WTC11 (cell line): ENCODE results near the gene IRAK2.

Experiments
- ESRRA ChIP-seq: sonication (generic); formaldehyde crosslinking; IDR thresholded peaks from 2 replicates; pipeline ENCODE4 v1.8.1; 2022; ENCODE audit warnings: mild to moderate bottlenecking, missing genetic modification reagents, borderline replicate concordance
- TF ChIP-seq, protein P1 (sequence below): fragments of 200-600 bp; IDR thresholded peaks from 2 replicates; pipeline ENCODE4 v1.8.0; 2022; ENCODE audit warnings: antibody characterized with exemption

DNA sequence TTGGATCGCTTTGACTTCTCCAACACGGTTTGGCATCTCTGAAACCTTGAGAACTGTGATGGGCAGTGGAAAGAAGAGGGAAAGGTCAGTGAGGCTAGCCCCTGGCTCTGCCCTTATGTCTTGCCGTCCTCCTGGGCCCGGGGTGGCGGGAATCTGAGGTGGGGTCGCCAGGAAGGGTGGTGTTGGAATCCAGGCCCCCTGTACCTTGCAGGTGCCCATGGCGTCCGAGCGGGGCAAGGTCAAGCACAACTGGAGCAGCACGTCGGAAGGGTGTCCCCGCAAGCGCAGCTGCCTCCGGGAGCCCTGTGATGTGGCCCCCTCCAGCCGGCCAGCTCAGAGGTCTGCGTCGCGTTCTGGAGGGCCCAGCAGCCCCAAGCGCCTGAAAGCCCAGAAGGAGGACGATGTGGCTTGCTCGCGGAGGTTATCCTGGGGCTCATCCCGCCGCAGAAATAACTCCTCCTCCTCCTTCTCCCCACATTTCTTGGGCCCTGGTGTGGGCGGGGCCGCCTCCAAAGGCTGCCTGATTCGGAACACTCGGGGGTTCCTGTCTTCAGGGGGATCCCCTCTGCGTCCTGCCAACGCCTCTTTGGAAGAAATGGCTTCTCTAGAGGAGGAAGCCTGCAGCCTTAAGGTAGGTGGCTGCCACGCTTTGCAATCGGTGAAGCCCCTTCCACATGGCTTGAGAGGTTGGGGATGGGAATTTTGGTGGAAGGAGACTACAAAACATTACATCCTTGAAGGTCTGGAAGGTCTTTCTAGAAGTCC, 84.4 kb downstream of the IRAK2 start:
- TF ChIP-seq, protein P1, sequence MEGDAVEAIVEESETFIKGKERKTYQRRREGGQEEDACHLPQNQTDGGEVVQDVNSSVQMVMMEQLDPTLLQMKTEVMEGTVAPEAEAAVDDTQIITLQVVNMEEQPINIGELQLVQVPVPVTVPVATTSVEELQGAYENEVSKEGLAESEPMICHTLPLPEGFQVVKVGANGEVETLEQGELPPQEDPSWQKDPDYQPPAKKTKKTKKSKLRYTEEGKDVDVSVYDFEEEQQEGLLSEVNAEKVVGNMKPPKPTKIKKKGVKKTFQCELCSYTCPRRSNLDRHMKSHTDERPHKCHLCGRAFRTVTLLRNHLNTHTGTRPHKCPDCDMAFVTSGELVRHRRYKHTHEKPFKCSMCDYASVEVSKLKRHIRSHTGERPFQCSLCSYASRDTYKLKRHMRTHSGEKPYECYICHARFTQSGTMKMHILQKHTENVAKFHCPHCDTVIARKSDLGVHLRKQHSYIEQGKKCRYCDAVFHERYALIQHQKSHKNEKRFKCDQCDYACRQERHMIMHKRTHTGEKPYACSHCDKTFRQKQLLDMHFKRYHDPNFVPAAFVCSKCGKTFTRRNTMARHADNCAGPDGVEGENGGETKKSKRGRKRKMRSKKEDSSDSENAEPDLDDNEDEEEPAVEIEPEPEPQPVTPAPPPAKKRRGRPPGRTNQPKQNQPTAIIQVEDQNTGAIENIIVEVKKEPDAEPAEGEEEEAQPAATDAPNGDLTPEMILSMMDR, result no peak
- no peak for TF ChIP-seq ESRRA
